Astrocyte of the spinal cord (primary cell): ENCODE results near the gene TRIB2.
A peak's percentile ranks its signal among the peaks of the same experiment; 100 is the strongest.

Experiments used
- DNase-seq: peaks from one replicate; pipeline ENCODE4 v3.0.0; 2011; ENCODE audit warnings: low read depth, low spot score
- H3K4me3 ChIP-seq: 2 replicates; pipeline ENCODE4 v1.5.1; 2011; ENCODE audit warnings: low read depth, mild to moderate bottlenecking, low read length, moderate library complexity
- CTCF ChIP-seq: IDR thresholded peaks from 2 replicates; pipeline ENCODE4 v1.5.1; 2012; ENCODE audit warnings: low read depth, mild to moderate bottlenecking, low read length, inconsistent platforms
- in situ Hi-C: cut with HindIII; loops from 2 replicates; pipeline ENCODE4 v1.10.0; 2017; ENCODE audit warnings: low sequenced_read_pairs

Gene TRIB2

GRCh38 chr2:12754643-12755042 is 37.9 kb downstream of the TRIB2 start:
- in situ Hi-C loops, result no loop called here
- no peak for TF ChIP-seq CTCF
- DNase-seq, result no peak
- no peak overlapping the region for H3K4me3 ChIP-seq

GRCh38 chr2:12755384-12755783 is 38.6 kb downstream of the TRIB2 start:
- no peak for TF ChIP-seq CTCF
- no peak overlapping the region for H3K4me3 ChIP-seq
- in situ Hi-C loops, result no loop called here
- no peak for DNase-seq

GRCh38 chr2:12759248-12759647 is 42.5 kb downstream of the TRIB2 start:
- no peak overlapping the region for H3K4me3 ChIP-seq
- in situ Hi-C loops, result no loop called here
- TF ChIP-seq CTCF, result no peak
- peak; percentile 94 for DNase-seq

GRCh38 chr2:12761104-12761503 is 44.4 kb downstream of the TRIB2 start:
- H3K4me3 ChIP-seq, result no peak overlapping the region
- no peak for DNase-seq
- TF ChIP-seq CTCF, result no peak
- in situ Hi-C loops, result no loop called here

GRCh38 chr2:12762337-12762736 is 45.6 kb downstream of the TRIB2 start:
- TF ChIP-seq CTCF, result no peak
- in situ Hi-C loops, result no loop called here

GRCh38 chr2:12762976-12763375 is 46.2 kb downstream of the TRIB2 start:
- TF ChIP-seq CTCF, result no peak
- in situ Hi-C loops, result no loop called here
- DNase-seq, result no peak
- no peak overlapping the region for H3K4me3 ChIP-seq

More at GRCh38 chr2:12762337-12762736, 45.6 kb downstream of the TRIB2 start:
- no peak overlapping the region for H3K4me3 ChIP-seq
- DNase-seq, result no peak

GRCh38 chr2:12763486-12763885 is 46.8 kb downstream of the TRIB2 start:
- in situ Hi-C loops, result no loop called here

More at GRCh38 chr2:12763486-12763885, 46.8 kb downstream of the TRIB2 start:
- no peak for DNase-seq
- no peak overlapping the region for H3K4me3 ChIP-seq
- no peak for TF ChIP-seq CTCF
